Stimulated activated CD4-positive, alpha-beta T cell treated with anti-CD3 and anti-CD28 coated beads, Interleukin-12 subunit alpha, Interleukin-12 subunit beta, amount 100 ng/mL, for 4 hours (primary cell): ENCODE data around the gene KLHL18.
"Not testable (repeated sequence)": the region's sequence is repeated elsewhere in the genome, so short reads cannot be mapped to it uniquely, and the experiment has no call there.

Source experiments
- DNase-seq: peaks from one replicate; pipeline ENCODE4 v3.0.0-alpha.2; 2020

KLHL18 gene

DNA sequence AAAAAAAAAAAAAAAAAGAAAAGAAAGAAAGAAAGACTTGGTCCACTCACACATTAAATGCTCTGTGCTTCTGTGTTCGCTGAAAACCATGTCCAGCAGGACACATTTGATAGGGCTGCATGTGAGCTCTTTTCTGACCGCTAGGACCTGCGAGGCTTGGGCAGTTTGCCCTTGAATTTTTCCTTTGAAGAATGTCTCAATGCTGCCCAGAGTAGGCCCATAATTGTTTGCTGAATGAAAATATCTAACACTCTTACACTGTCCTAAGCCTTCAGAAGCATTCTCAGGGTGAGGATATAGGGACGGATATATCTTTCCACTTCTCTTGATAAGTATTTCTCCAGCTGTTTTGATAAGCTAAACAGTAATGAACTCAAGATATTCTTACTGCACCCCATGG is 6.2 kb upstream of the KLHL18 start:
- DNase-seq, result no peak

DNA sequence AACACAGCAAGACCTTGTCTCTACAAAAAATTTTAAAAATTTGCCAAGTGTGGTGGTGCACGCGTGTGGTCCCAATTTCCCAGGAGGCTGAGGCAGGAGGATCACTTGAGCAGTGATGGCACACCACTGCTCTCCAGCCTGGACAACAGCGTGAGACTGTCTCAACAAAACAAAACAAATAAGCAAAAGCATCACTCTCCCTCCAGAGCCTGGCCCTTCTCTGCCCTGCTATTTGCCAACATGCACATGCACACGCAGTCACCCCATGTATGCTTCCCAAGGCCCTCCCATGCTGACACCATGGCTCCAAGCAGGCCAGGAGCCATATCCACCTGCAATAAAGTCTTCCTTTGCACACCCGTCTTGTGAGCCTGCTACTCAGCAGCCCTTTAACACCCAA is 2.2 kb upstream of the KLHL18 start:
- no peak for DNase-seq

DNA sequence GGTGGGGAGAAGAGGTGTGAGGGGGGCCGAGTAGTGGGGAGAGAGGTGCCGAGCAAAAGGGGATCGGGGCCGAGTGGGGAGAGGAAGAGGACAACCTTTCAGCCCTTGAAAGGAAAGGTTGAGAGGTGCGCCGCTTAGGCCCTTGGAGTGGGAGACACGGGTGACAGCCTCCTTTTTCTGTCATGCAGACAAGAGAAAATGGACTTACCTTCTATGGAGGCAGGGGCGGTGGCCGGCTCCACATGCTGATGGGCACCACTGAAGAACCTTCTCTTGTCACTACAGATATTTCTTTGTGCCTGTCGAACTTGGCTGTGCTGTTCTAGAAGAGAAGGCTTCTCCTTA is 421 bp downstream of the KLHL18 start:
- peak; percentile 18 for DNase-seq

DNA sequence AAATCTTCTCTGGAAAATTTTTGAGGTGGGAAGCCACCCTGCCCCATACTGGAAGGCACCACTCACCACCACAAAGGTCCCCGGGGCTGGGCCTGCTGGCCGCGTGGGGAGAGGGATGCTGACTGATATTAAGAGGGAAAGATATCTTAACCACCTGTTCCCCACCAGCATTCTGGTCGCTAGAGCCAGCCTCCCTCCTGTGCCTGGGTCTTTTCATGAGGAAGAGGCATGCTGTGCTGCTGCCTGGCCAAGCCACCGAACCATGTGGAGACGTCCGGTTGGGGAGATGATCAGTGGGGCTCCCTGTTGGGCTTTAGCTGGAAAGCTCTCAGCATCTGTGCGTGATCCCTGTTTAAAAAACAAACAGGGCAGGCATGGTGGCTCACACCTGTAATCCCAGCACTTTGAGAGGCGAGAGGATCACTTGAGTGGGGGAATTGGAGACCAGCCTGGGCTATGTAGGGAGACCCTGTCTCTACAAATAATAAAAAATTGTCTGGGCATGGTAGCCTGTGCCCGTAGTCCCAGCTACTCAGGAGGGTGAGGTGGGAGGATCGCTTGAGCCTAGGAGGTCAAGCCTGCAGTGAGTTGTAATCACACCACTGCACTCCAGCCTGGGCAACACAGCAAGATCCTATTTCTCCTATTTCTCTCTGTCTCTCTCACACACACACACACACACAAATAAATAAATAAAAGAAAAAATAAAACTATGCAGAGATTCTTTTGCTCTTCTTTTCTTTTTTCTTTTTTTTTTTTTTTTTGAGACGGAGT is 1.0 kb downstream of the KLHL18 start:
- DNase-seq, result peak; percentile 11

DNA sequence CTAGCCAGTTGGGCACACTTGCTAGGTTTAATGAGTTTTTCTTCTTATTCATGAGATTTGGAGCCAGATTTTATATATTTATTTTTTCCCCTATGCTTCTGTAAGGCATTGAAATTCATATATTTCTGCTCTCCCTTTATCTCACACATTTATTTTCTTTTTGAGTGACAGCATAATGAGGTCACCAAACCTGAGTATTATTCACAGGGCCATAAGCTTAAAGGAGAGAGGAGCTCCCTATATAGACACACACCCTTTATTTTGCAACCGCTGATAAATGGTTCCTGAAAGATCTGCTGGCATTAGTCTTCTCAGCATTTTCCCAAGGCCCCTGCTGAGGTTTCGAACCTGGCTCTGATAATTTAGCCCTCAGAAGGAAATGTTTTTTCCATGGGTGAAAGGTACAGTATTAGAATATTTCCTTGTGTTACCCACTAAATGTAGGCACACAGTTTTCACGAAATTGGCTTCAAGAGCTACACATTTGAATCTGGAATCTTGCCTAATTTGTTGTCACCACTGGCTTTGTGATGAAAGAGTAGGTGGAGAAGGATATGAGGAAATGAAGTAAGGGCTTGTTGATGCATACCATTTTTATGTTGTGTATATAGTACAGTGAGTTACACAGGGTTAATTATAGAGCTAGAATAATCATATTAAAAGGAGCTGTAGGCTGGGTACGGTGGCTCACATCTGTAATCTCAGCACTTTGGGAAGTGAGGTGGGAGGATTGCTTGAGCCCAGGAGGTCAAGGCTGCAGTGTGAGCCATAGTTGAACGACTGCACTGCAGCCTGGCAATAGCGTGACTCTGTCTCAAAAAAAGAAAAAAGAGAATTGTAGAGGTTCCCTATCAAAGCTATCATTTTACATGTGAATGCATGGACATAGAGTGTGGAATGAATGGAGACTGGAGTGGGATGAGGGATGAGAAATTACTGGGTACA is 6.5 kb downstream of the KLHL18 start:
- no peak for DNase-seq

DNA sequence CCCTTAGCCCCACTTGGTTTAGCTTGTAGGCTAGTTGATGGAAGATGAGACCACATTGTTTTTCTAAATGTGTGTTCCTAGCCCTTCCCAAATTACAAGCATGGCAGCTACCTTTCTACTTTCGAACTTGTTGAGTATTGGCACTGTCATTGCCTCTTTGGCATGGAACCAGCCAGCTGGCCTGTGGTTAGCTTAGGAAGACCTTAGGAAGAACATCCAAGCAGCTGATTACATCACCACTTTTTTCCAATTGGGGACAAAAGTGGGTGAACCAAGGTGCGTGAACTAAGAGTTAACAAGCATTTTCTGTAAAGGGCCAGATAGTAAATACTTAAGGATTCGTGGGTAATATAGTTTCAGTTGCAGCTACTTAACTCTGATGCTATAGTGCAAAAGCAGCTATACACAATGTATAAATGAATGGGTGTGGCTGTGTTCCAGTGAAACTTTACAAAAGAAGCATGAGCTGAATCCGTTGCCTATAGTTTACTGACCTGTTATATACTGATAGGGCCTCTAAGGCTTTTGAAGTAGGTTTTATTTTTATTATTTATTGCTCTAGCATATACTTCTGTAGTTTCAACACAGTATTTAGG is 8.5 kb downstream of the KLHL18 start:
- no peak for DNase-seq

DNA sequence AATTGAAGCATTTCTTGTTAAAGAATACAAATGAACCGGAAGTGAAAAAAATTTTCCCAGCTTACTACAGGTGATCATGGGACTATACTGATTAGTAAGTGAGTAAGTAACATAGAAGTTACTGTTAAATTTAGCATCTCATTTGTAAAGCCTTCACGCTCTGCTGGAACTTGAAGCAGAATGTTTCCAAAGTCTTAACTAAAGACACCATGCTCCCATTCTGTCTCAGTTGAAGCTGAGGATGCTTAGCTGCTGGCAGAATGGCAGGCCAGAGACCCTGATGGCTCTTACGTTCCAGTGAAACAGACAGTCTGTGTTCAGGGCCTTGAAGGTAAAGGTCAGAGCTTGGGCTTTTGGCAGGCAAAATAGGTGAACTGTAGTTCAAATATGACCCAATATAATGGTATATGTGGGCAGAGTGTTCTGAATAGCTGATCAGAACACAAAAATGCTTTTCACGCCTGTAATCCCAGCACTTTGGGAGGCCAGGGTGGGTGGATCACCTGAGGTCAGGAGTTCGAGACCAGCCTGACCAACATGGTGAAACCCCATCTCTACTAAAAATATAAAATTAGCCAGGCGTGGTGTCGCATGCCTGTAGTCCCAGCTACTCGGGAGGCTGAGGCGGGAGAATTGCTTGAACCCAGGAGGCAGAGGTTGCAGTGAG is 9.1 kb downstream of the KLHL18 start:
- DNase-seq, result not testable (repeated sequence)

DNA sequence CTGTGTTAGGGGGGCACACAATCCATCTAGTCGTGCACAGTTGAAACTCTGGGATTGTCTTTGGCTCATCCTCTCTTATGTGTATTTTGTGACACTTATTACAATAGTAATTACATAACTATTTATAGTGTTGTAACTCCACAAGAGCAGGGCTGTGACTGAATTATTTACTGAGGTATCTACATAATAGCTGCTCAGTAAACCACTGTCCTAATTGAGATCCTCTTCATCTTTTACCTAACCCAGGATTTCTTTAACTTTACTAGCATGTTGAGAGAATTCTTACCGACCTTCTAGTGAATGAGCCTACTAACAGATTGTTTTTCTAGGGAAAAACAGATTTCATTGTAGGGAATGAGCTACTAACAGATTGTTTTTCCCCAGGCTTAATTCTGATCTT is 11.1 kb downstream of the KLHL18 start:
- DNase-seq, result no peak

DNA sequence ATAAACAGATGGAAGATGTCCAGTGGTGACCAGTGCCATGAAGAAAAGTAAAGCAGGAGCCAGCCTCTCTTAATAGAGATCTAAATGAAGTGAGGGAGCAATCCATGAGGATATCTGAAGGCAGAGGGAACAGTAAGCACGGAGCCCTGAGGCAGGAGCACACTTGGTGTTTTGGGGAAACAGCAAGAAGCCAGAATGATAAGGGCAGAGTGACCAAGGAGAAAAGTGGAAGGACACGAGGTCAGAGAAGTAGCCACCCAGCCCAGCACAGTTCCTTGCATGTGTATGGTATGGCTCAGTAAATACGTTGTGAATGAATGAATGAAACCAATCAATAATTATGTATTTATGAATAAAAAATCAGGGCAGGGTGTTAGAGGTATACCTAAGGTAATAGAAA is 11.6 kb downstream of the KLHL18 start:
- no peak for DNase-seq

DNA sequence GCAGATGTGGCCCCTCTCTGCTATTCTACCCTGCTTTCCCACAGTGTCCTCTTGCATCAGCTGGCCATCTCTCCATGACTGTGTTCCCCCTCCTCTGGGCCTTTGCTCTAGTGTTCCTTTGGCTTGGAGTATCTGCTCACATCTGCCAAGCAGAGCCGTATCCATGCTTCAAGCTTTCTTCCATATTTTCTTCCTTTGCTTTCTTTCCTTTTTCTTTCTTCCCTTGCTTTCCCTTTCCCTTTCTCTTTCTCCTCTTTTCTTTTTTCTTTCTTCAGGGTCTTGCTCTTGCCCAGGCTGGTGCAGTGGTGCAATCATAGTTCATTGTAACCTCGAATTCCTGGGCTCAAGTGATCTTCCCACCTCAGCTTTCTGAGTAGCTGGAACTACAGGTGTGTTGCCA is 12.6 kb downstream of the KLHL18 start:
- DNase-seq, result no peak

DNA sequence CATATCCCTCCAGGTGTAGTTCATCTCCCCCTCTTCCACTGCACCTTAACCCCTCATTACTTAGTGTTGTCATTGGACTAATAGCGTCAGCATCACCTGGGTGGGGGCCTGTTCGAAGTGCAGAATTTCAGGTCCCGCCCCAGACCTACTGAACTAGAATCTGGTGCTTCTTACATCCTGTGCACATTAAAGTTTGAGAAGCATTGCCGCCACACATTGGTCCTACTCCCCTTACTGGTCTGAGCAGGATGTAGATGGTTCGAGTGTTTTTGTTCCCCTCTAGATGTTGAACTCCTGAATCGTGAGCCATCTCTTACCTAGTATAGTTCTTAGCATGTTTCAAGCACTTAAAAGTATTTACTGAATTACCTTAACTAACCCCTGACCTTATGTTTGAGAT is 13.2 kb downstream of the KLHL18 start:
- DNase-seq, result no peak

DNA sequence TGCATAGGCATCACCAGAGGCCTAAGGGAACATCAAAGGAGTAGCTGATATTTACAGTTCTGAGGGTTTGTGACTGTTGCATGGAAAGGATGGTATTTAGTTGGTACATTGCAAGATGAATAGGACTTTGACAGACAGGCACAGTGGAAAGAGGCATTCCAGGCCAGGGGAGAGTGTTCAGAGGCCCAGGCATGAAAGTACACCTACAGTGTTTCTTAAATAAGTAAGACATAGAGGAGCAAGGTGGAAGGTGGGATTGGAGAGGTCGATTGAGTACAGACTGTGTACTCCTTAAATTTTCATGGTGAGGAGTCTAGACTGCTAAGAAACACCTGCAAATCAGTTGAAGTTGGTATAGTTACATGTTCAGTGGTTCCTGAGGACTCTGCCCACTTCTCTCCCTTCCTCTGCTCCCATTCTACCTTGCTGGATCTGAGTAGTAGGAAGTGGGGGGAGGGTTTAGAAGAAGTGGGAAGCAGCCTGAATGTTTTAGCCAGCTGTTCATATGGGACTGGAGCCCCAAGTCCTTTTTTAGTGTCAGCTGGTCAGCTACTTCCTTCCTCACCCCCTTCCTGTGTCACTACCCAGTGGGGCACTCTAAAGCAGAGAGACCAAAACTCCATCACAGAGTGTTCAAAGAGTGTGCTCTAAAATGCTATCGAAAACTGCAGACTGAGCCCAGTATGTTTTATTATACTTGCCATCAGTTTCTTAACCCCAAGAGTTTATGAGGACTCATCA is 14.0 kb downstream of the KLHL18 start:
- DNase-seq, result no peak

DNA sequence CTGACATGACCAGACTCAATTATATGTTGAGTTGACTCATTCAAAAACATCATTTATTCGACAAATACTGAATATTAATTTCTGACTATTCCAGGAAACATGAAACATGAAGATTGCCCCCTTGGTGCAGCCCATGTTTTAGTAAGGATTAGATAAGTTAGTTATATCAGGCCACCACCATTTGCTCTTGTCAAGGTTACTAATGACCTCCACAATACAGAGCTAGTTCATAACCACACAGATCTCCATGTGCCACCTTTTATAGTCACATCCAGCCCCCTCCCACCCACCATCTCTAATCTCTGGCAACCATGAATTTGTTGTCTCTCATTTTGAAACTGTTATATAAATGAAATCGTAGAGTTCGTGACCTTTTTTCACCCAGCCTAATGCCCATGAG is 15.7 kb downstream of the KLHL18 start:
- no peak for DNase-seq

DNA sequence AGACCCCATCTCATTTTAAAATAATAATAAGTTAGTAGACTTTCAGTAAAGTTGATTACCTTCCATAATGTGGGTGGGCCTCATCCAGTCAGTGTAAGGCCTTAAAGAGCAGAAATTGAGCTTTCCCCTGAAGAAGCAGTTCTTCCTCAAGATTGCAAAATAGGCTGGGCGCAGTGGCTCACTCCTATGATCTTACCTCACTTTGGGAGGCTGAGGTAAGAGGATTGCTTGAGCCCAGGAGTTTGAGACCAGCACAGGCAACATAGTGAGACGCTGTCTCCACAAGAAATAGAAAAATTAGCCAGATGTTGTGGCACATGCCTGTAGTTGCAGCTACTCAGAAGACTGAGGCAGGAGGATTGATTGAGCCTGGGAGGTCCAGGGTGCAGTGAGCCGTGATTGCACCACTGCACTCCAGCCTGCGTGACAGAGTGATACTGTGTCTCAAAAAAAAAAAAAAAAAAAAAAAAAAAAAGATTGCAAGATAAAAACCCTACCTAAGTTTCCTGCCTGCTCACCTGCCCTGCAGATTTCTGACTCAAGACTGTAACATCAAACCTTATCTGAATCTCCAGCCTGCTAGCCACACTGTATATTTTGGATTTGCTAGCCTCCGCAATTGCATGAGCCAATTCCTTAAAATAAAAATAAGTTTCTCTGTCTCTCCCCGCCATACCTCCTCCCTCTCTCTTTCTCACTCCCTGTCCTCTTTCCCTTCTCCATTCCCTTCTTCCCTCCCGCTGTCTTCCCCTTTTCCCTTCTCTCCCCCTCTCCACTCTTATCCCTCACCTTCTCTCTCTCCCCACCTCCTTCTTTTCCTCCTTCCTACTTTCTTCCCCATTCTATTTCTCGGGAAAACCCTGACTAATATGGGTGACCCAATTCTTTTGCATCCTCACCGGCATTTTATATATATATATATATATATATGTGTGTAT is 16.9 kb downstream of the KLHL18 start:
- no peak for DNase-seq

DNA sequence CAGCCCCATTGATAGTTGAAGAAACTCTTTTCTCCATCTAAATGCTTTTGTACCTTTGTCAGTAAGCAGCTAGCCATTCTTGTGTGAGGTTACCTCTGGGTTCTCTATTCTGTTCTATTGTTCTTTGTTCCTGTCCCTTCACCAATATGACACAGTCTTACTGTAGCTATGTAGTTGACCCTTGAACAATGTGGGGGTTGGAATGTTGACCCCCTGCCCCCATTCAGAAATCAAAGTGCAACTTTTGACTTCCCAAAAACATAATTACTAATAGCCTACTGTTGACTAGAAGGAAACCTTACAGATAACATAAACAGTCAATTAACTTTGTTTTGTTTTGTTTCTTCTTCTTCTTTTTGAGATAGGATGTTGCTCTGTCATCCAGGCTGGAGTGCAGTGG is 18.7 kb downstream of the KLHL18 start:
- DNase-seq, result no peak

DNA sequence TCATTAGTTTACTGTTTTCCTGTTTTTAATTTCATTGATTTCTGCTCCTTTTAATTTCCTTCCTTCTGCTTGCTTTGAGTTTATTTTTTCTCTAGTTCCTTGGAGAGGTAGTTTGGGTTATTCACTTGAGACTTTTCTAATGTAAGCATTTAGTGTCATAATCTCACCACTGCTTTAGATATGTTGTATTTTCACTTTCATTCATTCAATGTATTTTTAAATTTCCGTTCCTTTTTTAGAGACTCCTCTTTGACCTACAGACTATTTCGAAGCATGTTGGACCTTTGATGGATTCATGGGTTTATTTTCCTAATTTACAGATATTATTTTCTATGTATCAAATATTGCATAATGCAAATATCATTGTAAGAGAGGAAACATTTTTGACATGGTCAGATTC is 23.3 kb downstream of the KLHL18 start:
- DNase-seq, result no peak

DNA sequence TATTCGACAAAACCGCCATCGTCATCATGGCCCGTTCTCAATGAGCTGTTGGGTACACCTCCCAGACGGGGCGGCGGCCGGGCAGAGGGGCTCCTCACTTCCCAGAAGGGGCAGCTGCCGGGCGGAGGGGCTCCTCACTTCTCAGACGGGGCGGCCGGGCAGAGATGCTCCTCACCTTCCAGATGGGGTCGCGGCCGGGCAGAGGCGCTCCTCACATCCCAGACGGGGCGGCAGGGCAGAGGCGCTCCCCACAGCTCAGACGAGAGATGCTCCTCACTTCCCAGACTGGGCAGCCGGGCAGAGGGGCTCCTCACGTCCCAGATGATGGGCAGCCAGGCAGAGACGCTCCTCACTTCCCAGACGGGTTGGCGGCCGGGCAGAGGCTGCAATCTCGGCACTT is 26.5 kb downstream of the KLHL18 start:
- not testable (repeated sequence) for DNase-seq

DNA sequence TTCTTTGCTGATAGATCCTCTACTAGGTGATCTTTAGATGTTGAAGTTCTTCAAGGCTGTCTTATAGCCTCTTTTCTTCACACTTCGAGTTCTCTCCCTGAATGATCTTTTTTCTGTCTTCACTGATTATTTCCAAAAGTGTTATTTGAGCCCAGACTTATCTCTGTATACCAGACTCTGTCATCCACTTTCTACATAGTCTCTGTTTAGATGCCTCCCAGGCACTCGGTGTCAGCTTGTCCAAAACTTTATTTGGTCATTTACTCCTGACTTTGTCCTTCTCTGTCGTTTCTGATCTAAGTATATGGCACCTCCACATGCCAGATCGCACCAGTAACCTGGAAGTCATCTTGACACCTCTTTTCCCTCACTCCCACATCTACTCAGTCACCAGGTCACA is 27.6 kb downstream of the KLHL18 start:
- no peak for DNase-seq

DNA sequence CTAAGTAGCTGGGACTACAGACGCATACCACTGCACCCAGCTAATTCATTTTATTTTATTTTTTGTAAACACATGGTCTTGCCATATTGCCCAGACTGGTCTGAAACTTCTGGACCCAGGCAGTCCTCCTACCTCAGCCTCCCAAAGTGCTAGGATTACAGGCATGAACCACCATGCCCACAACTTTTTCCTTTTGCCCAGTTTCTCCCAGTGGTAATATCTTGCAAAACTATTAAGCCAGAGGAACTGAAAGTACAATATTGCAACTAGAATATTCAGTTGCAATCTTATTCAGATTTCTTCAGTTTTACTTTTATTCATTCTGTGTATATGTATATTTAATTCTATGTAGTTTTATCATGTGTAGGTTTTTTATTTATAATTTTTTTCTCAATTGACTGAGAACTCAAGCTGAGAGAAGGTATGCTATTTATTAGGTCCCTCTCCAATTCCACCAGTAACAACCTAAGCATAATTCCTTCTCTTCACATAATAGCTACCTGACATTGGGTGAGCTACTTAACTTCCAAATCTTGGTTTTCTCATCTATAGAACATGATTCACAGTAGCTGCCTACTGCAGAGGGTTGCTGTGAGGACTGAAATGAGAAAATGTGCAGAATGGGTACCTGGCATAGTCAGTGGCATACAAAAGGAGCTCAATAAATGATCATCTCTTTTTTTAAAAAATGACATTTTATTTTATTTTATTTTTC is 30.8 kb downstream of the KLHL18 start:
- DNase-seq, result no peak

DNA sequence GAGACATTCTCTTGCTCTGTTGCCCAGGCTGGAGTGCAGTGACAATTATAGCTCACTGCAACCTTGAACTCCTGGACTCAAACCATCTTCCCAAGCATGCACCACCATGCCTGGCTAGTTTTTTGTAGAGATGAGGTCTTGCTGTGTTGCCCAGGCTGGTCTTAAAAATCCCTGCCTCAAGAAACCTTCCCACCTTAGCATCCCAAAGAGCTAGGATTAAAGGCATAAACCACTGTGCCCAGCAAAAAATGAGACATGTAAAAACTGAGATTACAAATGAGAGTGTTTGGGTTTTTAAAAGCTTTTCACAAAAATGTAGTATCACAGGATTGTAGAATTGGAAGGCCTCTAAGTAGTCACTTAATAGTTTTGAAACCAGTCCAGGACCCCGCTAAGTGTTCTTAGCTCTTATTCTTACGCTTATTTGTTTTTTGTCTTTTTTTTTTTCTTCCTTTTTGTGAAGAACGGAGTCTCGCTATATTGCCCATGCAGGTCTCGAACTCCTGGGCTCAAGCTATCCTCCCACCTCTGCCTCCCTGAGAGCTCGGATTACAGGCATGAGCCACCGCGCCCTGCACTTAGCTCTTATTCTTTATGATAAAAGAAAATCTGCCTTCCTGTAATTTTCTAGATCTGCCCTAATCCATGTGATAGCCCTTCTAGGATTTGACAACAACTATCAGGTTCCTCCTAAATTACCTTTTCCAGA is 31.5 kb downstream of the KLHL18 start:
- DNase-seq, result no peak
